Measurements from ENCODE around the gene SEMA3F.
"Not testable (repeated sequence)": the region's sequence is repeated elsewhere in the genome, so short reads cannot be mapped to it uniquely, and the experiment has no call there.

SEMA3F gene

DNA sequence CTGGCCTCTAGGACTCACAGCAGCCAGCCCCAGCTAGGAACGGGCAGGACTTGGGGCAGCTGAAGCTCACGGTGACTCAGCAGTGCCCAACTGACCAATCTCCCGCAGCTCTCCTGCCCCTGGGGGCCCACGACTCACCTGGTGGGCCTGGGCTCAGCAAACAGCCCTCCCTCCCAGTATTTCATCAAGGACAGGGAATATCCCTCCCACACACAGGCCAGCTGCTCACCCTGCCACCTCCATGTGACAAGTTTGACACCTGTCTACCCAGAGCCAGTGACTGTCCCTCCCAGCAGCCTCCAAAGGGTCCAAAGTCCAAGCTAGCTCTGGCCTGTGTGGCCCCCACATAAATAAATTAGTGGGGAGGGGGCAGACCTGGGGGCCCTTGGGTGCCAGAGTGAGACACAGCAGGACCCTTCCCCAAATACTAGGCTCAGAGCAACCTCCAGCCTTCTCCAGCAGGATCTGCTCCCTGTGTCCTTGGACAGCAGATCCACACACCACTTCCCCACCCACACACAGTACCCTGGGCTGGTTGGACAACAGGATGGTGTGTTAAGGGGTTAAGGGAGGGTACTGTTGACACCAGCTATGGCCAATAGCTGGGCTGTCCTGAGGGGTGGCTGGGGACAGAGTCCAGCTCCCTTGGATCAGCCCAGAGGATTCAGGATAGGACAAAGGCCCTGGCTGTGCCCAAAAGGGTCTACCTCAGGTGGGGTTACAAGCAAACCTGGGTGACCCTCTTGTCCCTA, 40.6 kb downstream of the SEMA3F start:
- no peak for DNase-seq

DNA sequence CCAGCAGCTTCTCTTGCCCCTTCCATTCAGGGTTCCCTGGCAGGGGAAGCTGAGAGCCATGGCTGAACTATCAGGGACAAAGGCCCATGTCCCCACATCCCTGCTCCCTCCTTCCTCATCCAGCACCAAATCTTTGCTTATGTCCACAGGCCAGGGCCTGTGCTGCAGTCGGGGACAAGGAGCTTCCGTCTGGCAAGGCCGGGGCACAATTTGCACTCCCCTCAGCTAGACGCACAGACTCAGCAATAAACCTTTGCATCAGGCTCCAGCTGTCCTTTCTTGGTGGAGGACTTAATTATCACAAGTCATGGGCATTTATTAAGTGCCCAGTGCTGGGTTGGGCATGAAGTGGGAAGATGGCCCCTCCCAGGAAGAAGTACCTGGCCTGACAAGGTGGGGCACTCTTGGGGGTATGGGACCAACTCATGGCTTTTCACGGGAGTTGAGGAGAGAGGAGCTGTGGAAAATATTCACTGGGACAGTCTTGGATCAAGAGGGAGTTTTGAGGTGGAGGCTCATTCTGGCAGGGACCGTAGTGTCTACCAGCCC, 41.2 kb downstream of the SEMA3F start:
- DNase-seq = no peak

DNA sequence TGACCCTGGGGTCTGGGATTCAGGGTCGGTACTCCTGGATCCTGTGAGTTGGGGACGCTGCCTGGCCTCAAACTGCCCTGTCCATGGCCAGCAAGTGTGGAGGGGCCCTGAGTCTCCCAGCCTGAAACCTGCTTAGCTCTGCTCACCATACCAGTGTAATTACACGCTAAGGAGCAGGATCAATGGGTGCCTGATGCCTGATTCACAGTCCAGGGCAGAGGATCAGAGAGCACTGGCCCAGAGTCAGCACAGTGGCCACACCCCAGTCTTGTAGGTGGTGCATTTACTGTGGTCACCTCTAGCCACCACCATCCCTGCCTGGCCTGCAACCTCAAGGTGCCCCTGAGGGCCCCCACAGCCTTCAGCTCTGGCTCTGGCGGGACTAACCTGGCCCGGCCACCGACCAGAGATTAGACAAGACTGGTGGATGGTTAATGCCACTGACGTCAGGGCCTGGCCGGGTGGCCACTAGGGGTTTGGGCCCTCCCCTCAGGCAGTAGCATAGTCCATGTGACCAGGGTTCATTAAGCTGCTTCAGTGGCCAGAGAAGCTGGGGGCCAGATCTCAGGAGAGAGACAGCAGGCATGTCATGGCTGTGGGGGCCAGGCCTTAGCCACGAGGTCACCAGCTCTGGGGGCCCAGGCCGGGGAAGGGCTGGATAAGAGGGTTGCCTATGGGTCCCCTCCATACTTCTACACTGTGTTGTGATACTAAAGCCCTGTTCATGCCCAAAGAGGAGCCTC, 46.6 kb downstream of the SEMA3F start:
- DNase-seq = no peak

DNA sequence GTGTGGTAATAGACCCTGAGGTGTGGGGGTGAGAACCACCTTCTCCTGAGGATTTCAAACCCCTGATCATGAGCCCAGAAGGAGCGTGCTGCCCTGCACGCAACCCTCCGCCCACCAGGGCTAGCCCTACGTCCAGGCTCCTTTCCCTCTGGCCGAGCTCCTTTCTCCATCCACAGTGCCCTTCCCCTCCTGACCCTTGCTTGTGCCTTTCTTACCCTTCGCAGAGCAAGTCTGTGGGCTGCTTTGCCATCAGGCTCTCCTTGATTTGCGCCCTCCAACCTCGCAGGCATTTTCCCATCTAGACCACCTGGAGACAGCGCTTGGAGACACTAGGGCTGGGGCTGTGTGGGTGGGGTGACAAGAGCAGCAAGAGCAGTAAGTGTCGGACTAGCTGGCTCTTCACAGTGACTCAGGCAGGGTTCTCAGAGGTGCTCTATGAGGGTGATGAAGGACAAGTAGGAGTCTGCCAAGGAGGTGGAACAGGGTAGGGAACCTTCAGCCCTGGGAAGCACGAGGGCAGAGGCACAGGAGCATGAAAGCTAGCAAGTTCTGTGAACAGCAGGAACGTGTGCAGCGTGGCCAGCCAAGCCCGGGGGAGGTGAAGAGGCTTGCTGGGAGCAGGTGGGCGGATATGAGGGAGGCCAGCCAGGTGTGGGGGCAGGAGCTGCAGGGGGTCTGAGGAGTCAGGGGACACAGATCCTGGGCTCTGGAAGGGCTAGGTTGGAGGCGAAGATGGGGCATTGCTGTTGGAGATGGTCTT, 47.4 kb downstream of the SEMA3F start:
- DNase-seq = no peak

DNA sequence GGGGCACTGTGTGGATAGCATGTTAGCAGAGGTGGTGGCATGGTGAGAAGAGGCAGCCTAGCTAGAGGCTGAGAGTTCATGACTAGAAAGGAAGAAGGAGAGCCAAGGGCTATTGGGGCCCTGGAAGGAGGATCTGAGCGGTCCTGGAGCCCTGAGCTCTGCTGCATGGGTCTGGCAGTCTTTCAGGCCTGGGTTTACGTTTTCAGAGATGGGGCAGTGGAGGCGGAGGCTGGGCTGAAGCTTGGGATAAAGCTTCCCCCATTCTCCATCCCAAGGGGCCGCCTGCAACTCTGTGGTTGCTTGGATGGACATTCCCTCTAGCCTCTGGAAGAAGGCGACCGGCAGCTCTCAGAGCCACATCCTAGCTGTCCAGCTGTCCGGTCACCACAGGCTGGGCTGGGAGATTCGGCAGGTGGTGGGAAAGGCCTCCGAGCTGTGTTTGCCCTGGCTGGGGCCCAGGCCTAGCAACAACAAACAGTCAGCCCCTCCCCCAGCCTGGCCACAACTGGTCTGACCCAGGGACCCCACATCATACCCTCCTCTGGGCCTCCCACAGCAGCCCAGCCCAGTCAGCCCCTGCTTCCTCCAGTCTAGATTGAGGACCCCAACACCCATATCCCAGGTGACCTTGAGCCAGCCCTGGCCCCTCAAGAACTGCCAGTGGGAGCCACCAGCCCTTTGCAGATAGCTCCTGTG, 48.1 kb downstream of the SEMA3F start:
- DNase-seq = no peak

DNA sequence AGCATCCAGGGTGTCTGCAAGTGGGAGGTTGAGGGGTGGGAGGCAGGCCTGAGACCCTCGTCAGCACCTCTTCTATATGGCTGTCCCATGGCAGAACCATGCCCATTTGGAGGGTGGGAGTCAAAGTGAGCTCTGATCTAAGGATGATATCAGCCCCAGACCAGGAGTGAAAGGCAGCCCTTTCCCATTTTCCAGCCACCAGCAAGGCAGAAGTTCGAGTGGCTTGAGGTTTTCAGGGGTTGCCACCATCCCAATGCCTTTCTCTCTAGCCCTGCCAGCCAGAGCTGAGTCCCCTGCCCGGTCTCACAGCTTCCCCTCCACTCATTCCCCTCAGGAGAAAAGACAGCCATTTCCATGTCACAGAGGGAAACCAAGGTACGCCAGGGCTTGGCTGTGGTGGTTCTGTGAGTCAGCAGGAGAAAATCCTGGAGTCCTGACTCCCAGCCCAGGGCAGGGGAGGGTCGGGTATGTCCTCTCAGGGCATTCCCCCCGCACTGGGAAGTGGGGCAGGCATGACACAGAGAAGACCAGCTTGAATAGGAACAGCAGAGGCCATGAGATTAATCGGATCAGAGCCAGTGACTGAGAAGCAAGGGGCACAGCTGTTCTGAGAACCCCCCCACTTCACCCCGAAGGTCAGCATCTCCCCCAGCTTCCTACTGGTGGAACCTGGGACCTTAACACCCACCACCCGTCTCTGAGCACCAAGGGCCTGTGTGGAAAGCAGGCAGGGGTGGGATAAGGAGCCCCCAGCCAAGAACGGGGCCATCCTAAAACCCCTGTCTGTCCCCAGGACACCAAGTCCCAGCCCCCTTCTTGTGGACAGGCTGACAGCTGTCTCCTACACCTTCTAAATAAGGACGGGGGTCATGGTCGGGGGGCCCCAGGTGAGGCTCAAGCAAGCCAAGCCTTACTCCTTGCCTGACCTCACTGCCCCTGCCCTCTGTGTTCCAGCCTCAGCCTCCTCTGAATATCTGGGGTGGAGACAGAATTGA, 49.0 kb downstream of the SEMA3F start:
- DNase-seq = no peak

DNA sequence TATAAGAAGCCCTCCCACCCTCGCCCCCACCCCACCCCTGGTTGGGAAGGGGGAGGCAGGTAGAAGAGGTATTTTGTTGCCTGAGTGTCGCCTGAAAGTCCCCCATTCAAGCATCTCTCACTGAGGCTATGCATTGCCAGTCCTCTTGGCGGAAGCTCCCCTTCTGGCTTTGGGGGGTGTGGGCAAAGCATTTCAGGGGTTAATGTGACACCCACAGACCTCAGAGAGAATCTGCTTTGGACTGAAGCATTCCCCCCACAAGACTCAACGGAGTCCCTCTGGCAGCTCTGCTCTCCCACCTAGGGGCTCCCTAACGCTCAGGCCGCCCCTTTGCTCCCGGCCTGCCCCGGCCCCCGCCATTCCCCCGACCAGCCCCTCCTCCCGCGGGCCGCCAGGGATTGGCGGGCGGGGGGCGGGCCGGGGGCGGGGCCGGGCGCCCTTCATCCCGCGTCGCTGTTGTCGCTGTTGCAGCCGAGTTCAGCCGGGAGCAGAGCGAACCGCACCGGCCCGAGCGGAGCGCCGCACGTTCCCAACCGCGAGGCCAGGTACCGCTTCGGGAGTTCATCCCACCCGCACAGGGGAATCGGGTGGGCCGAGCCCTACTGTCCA, 49.8 kb downstream of the SEMA3F start, which contains the start of gene SLC38A3:
SLC38A3 (plus strand) TSS at position 468 of the 609 bp plus-strand sequence. CDS start 8,929 bp downstream, outside the sequence.
- DNase-seq = no peak

DNA sequence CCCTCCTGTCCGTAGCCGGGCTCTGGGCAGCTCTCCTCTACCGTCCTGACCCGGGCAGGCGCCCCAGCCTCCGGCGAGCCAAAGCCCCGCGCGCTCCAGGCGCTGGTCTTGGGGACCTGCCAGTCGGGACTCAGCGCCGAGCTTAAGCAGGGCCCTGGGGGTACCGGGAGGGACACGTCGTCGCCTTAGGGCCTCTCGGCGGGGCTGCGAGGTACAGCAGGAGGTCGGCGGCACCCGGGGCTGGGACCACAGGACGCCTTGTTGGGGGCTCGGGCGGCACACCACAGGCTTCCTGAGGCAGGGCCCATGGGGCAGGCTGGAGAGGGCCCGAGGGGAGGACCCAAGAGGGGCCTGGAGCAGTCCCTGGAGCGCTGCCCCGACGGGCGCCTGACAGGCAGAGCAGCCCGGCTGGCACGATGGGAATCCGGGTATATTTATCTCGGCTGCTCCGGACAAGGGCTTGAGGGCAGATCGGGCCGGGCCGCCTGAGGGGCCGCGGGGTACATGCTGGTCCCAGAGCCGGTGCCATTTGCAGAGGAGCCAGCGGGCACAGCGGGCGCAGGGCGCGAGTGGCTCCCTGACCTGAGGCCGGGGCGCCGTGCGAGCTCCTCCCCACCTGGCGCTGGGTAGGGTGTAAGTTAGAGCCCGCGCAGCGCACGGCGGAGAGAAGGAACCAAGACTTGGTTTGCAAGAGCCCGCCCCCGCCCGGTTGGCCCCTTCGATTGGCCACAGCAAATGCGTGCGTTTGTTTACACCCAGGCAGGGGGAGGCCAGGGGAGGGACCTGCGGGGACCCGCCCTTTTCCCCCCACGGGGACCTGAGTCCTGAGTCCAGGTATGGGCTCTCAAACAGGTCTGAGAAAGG, 50.5 kb downstream of the SEMA3F start:
- DNase-seq = no peak

DNA sequence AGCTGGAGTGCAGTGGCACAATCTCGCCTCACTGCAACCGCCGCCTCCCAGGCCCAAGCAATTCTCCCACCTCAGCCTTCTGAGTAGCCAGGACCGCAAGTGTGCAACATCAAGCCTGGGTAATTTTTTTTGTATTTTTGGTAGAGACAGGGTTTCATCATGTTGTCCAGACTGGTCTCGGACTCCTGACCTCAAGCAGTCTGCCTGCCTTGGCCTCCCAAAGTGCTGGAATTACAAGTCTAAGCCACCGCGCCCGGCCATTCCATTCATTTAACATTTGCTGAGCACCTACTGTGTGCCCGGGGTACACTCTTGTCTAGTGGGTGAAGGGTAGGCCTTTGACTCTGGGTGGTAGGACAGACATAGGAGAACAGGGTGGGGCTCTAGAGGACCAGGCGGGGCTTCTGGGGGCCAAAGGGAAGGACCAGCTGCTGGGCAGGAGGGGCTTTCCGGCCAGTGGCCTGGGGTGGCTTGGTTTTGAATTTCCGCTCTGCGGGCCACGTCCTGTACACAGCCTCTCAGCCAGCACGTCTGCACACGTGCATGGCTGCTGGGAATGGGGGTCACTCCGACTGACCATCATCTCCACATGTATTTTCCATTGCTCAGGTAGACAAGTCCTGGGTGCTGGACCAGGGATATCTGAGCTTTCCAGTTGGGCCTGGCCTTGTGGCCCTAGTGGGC, 52.4 kb downstream of the SEMA3F start:
- no peak for DNase-seq

DNA sequence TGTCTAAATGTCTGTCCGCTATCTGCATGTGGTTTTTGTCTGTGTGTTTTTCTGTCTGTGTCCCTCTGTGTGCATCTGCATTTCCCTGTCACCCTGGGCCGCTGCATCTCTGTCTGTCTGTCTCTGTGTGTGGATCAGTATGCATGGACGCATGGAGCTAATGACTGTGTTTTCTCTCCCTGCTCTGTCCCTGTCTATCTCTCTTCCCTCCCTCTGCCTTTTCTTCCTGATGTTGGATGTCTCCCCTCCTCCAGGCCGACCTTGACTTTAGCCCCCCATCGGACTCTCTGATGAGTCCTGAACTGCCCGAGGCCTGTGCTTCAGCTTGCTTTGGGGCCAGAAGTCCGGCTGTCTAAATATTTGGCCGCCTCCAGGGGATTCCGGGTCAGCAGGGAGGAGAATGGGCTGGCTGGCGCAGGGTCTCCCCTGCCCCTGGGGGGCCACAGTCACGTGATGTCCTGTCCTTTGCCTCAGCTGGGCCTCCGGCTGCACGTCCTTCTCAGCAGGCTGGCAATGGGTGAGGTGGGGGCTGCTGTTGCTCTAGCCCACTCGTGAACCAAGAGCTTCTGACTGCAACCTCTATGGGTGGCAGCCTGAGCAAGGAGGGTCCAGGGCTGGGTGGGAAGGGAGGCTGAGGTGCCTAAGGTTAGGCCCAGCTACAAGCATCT, 53.7 kb downstream of the SEMA3F start:
- DNase-seq = no peak

DNA sequence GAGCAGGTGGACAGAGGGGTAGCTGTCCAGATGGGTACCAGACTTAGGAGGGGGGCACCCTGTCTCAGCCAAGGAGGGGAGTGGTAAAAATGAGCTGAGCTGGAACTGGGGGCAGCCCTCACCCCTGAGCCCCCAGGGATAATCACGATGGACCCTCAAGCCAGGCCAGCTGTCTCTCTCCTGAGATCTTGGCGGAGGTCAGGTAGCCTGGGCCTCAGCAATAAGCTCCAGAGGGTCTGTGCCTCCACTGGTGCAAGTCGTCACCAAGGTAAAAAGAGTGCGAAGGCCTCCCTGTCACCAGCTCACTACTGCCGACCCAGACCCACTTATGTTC, 55.0 kb downstream of the SEMA3F start:
- no peak for DNase-seq

DNA sequence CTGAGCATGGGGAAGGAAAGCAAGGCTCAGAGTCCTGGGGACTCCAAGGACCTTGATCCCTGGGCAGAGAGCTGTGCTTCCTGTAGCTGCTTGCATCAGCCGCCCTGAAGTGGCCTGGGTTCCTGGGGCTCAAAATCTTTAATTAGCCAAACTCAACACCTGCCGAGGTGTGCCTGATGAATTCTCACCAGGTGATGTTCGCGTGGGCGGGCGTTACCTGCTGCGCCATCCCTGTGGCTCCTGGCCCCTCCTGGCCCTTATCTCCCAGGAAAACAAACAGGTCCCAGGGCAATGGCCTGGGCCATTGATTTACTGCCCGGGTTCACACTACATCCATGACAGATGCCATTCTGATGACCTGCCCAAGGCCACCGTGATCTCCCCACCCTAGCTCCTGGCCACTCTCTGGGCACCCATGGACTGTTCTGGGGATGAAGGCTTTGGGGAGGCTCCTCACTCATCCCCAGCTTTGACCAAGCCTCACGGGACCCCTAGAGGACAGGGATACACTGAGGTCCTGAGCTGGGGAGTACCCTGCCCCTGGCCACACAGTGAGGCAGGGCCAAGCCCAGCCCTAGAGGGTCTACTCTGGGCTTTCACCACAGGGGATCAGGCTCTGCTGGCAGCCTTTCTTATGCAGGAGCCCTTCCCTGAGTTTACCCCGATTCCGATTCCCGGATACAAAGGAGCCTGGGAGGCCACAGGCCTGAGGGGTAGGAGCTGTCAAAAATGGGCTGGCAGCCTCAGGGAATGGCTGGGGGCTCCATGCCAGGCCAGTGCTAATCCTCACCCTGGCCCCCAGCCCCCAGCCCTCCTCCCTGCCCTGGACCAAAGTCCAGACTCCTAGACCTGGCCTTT, 55.6 kb downstream of the SEMA3F start:
- no peak for DNase-seq

DNA sequence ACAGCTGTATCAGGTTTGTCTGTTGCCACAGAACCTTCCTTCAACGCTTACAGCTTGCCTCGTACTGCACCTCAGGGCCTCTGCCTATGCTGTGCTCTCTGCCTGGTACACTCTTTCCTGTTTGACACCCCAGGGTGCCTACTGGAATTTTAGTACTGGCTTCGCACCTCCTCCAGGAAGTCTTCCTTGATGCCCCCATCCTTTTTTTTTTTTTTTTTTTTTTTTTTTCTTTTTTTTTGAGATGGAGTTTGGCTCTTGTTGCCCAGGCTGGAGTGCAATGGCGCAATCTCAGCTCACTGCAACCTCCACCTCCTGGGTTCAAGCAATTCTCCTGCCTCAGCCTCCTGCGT, 56.2 kb downstream of the SEMA3F start:
- DNase-seq = not testable (repeated sequence)

DNA sequence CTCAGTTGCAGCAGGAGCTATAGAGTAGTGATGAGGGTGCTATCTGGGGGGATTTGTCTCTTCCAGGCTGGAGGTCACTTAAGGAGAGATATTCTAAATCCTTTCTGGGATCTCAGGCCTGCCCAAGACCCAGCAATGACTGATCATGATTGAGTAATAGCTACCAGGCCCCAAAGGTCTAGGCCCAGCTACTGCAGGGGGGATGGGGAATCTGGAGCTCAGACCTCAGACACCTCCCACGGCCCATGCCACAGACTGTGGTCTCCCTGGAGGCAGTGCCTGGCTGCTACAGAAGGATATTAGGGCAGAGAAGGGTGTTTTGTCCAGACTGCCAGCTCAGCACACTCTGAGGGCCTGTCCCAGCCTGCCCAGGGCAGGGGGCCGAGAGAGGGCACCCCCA, 56.8 kb downstream of the SEMA3F start:
- DNase-seq = no peak

DNA sequence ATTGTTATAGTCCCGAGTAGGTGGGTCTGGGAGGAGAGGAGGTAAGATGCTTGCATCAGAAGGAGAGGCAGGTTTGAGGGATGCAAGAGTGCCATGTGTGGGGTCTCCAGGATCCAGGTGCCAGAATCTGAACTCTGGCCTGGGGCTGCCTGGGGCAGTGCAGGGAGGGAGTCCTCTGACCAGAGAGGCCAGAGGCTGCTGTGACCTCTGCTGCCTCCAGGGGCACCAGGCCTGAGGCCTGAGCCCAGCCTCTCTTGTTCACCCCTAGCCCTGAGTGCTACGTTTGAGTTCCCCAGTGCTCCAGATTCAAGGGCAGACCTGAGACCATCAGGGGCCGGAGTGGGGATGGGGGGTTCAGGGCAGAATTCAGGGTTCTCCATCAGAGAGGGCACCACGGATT, 57.4 kb downstream of the SEMA3F start:
- DNase-seq = no peak

DNA sequence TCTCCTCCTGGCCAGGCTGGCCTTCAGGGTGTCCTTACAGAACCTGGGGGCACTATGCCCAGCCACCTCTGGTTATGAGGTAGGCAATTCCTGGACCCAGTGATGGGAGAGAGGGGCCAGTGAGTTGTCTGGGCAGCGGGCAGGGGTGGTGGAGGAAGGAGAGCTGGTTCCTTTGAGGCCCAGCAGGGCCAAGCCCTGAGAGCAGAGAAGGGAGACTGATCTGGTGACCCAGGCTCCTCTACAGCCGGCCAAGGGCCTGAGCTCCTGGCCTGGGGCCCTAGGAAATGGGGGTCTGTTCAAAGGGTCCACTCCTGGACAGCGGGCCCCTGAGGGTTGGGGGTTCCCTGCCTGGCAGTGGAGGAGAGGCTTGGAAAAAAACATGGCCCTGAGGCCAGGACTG, 57.8 kb downstream of the SEMA3F start:
- no peak for DNase-seq

DNA sequence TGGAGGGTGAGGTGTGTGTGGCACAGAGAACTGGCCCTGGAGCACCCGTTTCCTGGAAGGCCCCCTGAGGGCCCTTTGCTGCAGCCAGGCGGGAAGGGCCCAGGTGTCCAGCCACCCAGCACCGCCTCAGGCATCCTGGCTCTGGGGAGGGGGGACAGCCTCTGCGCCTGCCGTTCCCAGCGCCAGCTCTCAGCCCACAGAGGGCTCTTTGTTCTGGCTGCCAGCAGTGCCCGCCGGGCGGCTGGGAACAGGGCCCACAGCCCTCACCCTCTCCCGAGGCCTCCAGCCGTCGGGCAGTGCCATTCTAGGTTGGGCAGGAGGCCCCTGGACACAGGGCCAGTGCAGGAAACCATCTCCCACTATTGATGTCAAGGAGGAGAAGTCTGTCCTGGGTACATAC, 58.2 kb downstream of the SEMA3F start:
- no peak for DNase-seq

DNA sequence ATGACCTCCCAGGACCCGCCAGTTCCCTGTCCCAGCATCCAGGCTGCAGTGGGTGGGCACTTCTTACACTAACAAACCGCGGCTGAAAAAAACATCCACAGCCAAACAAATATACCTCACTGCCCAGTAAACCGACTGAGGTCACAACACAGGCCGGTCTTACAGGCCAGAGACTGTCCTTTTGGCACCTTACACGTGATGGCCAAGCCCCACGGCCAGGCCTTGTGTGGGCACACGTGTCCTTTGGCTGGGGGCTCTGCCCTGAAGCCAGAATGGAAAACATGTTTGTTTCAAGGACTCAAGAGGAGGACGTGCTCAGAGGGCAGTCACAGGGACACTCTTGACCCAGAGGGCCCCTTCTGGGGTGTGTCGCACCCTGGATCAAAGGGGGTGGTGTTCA, 59.7 kb downstream of the SEMA3F start:
- no peak for DNase-seq

All from NCI-H2081 treated with DMSO at 0.1 percent for 48 hours (cell line).